GM19025 (cell line): ENCODE results near the gene TRIO.

ENCODE experiments used
- ATAC-seq: cut with Tn5 transposase; IDR thresholded peaks from one replicate; pipeline ENCODE4 v1.9.1; 2021; ENCODE audit warnings: mild to moderate bottlenecking, low read depth, moderate library complexity; ENCODE audit not compliant: unreplicated experiment

Gene TRIO

GRCh38 chr5:14273207-14273767, 130.1 kb downstream of the TRIO start:
- no peak for ATAC-seq

- no peak for ATAC-seq
Observed at GRCh38 chr5:14276380-14276779, 133.2 kb downstream of the TRIO start.

GRCh38 chr5:14277385-14278320, 134.5 kb downstream of the TRIO start:
- ATAC-seq: no peak

GRCh38 chr5:14280294-14280854, 137.2 kb downstream of the TRIO start:
- no peak for ATAC-seq

GRCh38 chr5:14281746-14282181, 138.6 kb downstream of the TRIO start:
- peak; percentile 58 for ATAC-seq

- ATAC-seq: no peak
Observed at GRCh38 chr5:14283139-14283538, 140.0 kb downstream of the TRIO start.

- ATAC-seq: no peak
Observed at GRCh38 chr5:14284392-14285148, 141.4 kb downstream of the TRIO start.

- no peak for ATAC-seq
Observed at GRCh38 chr5:14286007-14286406, 142.9 kb downstream of the TRIO start.

GRCh38 chr5:14286574-14287421, 143.7 kb downstream of the TRIO start:
- ATAC-seq: peak; percentile 77

- no peak for ATAC-seq
Observed at GRCh38 chr5:14292766-14293658, 149.9 kb downstream of the TRIO start.

- ATAC-seq: no peak
Observed at GRCh38 chr5:14295610-14296009, 152.5 kb downstream of the TRIO start.

- ATAC-seq: no peak
Observed at GRCh38 chr5:14296533-14297331, 153.6 kb downstream of the TRIO start.

- no peak for ATAC-seq
Observed at GRCh38 chr5:14297697-14298096, 154.6 kb downstream of the TRIO start.

- no peak for ATAC-seq
Observed at GRCh38 chr5:14298126-14298847, 155.1 kb downstream of the TRIO start.

GRCh38 chr5:14299666-14300065, 156.5 kb downstream of the TRIO start:
- ATAC-seq: no peak

GRCh38 chr5:14301186-14301585, 158.0 kb downstream of the TRIO start:
- no peak for ATAC-seq

GRCh38 chr5:14302330-14302729, 159.2 kb downstream of the TRIO start:
- no peak for ATAC-seq

GRCh38 chr5:14305045-14305444, 161.9 kb downstream of the TRIO start:
- ATAC-seq: no peak
